Kidney (tissue), 14 donors: Measurements from ENCODE around the gene TRPC4. TPM values are rescaled to one million over a fixed set of nuclear protein-coding genes. Genes with fewer than 3 reads are reported as not detected.

Source experiments
- DNase-seq, 5 donors: peaks; one replicate each; pipeline ENCODE4 v3.0.0-alpha.2; 2013 to 2020
- FAIRE-seq: peaks from 2 replicates; lab custom pipeline; 2012; peaks lifted over from hg19 to GRCh38; lab: Jason Lieb, UNC
- H3K27ac ChIP-seq, 2 donors: one replicate each; pipeline ENCODE4 v1.7.0; 2013; ENCODE audit warnings: low read depth in 2 of 2, low read length in 2 of 2, inconsistent platforms in 1 of 2
- H3K27me3 ChIP-seq: one replicate; pipeline ENCODE4 v1.7.1; 2013; ENCODE audit warnings: low read length, inconsistent platforms; ENCODE audit not compliant: control insufficient read depth, insufficient read depth
- H3K36me3 ChIP-seq, 3 donors: one replicate each; pipeline versions ENCODE4 v1.7.0 to v1.7.1; 2013; ENCODE audit warnings: low read length in 3 of 3, control low read depth in 1 of 3, inconsistent platforms in 1 of 3; ENCODE audit not compliant: insufficient read depth in 3 of 3, control insufficient read depth in 2 of 3
- H3K4me1 ChIP-seq, 3 donors: one replicate each; pipeline versions ENCODE4 v1.7.0 to v1.7.1; 2013; ENCODE audit warnings: low read length in 3 of 3, inconsistent platforms in 1 of 3, low read depth in 1 of 3; ENCODE audit not compliant: control insufficient read depth in 2 of 3, insufficient read depth in 2 of 3
- H3K4me3 ChIP-seq, 3 donors: one replicate each; pipeline versions ENCODE4 v1.7.0 to v1.8.1; 2013; ENCODE audit warnings: low read length in 3 of 3, control low read depth in 1 of 3, inconsistent platforms in 1 of 3
- H3K9ac ChIP-seq, 3 donors: one replicate each; pipeline versions ENCODE4 v1.7.0 to v1.7.1; 2013; ENCODE audit warnings: low read length in 3 of 3, control low read depth in 1 of 3, inconsistent platforms in 1 of 3
- H3K9me3 ChIP-seq, 3 donors: one replicate each; pipeline versions ENCODE4 v1.7.0 to v1.7.1; 2013; ENCODE audit warnings: low read length in 3 of 3, control low read depth in 1 of 3, inconsistent platforms in 1 of 3; ENCODE audit not compliant: control insufficient read depth in 2 of 3, insufficient read depth in 1 of 3
- CTCF ChIP-seq: IDR thresholded peaks from 3 replicates; pipeline ENCODE4 v1.5.1; 2012; ENCODE audit warnings: mild to moderate bottlenecking, moderate library complexity, borderline replicate concordance; ENCODE audit not compliant: insufficient read depth; ENCODE audit errors: extremely low read depth
- intact Hi-C: fragments of 100-400 bp; cut with DNase I; formaldehyde crosslinking; loops from one replicate; pipeline ENCODE4 v1.11.1; 2022
- polyA plus RNA-seq: library from polyadenylated mRNA; stranded (reverse); fragments of 350-450 nt; fragmentation: Illumina TruSeq; extraction: RNeasy Lipid Tissue Mini Kit (QIAGEN cat#74804); gene quantifications from one replicate; pipeline ENCODE4 v1.2.3, GENCODE V29; 2014; ENCODE audit warnings: low read depth, low replicate concordance; ENCODE audit not compliant: insufficient read depth
- total RNA-seq: library from RNA; stranded (reverse); fragmentation: NEBNext Ultra II Directional; extraction: Animal tissue kit (Norgen Biotek cat#: 25700); gene quantifications from one replicate; pipeline ENCODE4 v1.2.1, GENCODE V29; 2021
- donor health status: control.
- donor health status: control.
- donor health status: control.
- donor health status: control.
- donor health status: control.
- donor health status: DM: yes; HTN: yes; CAD: no.
- donor health status: Normal renal cell carcinoma (clear cell type).

The TRPC4 gene
- total and polyA plus RNA-seq, 2 donors from 2014 or later = 0.62 to 2.9 TPM

GRCh38 chr13:37667702-37668101 is 201.9 kb downstream of the TRPC4 start:
- H3K4me3 ChIP-seq = no peak overlapping the region
- no peaks in the 10 kb centered on the region for H3K9me3 ChIP-seq
- no peak overlapping the region for H3K27ac ChIP-seq
- FAIRE-seq (no peak), DNase-seq (no peak)
- TF ChIP-seq CTCF = no peak
- no peaks in the 10 kb centered on the region for H3K36me3 ChIP-seq
- intact Hi-C loops = no loop called here
- H3K27me3 ChIP-seq = no peaks in the 10 kb centered on the region
- H3K4me1 ChIP-seq = no peaks in the 10 kb centered on the region
- H3K9ac ChIP-seq = no peak overlapping the region

GRCh38 chr13:37666036-37666435 is 203.5 kb downstream of the TRPC4 start:
- no peaks in the 10 kb centered on the region for H3K27me3 ChIP-seq
- no peaks in the 10 kb centered on the region for H3K9me3 ChIP-seq
- no peaks in the 10 kb centered on the region for H3K4me1 ChIP-seq
- no peak overlapping the region for H3K27ac ChIP-seq
- FAIRE-seq (no peak), DNase-seq (no peak)
- intact Hi-C loops = no loop called here
- H3K4me3 ChIP-seq = no peak overlapping the region
- TF ChIP-seq CTCF = no peak
- H3K36me3 ChIP-seq = no peaks in the 10 kb centered on the region
- no peak overlapping the region for H3K9ac ChIP-seq

GRCh38 chr13:37665420-37665819 is 204.2 kb downstream of the TRPC4 start:
- H3K4me1 ChIP-seq = no peaks in the 10 kb centered on the region
- intact Hi-C loops = no loop called here
- no peak for TF ChIP-seq CTCF
- no peak overlapping the region for H3K4me3 ChIP-seq
- no peak overlapping the region for H3K9ac ChIP-seq
- no peaks in the 10 kb centered on the region for H3K9me3 ChIP-seq
- H3K36me3 ChIP-seq = no peaks in the 10 kb centered on the region
- FAIRE-seq = no peak
- DNase-seq = no peak
- H3K27ac ChIP-seq = no peak overlapping the region
- H3K27me3 ChIP-seq = no peaks in the 10 kb centered on the region

GRCh38 chr13:37663724-37664123 is 205.8 kb downstream of the TRPC4 start:
- TF ChIP-seq CTCF = no peak
- no peak overlapping the region for H3K27ac ChIP-seq

More at GRCh38 chr13:37663724-37664123, 205.8 kb downstream of the TRPC4 start:
- DNase-seq = no peak
- FAIRE-seq = no peak
- intact Hi-C loops = no loop called here
- no peaks in the 10 kb centered on the region for H3K9me3 ChIP-seq
- no peaks in the 10 kb centered on the region for H3K4me1 ChIP-seq
- no peaks in the 10 kb centered on the region for H3K27me3 ChIP-seq
- no peak overlapping the region for H3K4me3 ChIP-seq
- H3K36me3 ChIP-seq = no peaks in the 10 kb centered on the region
- H3K9ac ChIP-seq = no peak overlapping the region
